ENCODE results near the gene MTPN.

MTPN gene

DNA sequence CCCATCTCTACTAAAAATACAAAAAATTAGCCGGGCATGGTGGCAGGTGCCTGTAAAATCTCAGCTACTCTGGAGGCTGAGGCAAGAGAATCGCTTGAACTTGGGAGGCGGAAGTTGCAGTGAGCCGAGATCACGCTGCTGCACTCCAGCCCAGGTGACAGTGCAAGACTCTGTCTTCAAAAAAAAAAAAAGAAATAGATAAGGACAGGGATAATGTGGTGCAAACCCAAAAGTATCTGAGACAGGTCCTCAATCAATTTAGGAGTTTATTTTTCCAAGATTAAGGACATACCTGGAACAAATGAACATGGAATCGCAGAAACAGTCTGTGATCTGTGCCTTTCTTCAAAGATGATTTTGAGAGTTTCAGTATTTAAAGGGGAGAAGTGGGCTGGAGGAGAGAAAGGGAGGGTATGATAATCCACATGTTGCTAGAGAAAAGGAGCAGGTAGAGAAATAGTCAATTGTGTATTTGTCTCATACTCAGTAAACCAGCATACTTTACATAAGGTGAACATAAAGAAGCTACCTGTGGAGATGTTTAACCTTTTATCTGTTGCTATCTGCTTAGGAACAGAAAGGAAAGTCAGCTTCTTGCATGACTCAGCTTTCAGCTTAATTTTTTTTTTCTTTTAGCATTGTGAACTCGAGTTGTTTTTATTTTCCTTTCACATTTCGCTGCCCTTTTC lies 4.9 kb upstream of the MTPN start:
- no peak for DNase-seq (ENCODE audit: low read depth in 2 of 2)

DNA sequence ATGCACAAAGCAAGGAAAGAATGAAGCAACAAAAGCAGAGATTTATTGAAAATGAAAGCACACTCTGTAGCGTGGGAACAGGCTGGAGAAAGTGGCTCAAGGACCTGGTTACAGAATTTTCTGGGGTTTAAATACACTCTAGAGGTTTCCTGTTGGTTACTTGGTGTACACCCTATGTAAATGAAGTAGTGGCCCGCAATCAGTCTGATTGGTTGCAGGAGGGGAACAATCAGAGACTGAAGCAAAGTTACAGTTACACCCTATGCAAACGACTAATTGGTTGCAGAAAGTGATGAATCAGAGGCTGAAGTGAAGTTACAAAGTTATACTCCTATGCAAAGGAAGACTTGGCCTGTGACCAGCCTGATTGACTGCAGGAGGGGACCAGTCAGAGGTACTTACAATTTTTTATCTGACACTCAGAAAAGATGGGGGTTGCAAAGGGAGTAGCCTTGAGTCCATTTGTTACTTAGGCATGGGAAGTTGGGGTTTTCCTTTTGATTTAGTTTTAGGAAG lies 3.6 kb upstream of the MTPN start:
- peak; percentile 5 to 41 for DNase-seq (ENCODE audit: low read depth in 2 of 2)

DNA sequence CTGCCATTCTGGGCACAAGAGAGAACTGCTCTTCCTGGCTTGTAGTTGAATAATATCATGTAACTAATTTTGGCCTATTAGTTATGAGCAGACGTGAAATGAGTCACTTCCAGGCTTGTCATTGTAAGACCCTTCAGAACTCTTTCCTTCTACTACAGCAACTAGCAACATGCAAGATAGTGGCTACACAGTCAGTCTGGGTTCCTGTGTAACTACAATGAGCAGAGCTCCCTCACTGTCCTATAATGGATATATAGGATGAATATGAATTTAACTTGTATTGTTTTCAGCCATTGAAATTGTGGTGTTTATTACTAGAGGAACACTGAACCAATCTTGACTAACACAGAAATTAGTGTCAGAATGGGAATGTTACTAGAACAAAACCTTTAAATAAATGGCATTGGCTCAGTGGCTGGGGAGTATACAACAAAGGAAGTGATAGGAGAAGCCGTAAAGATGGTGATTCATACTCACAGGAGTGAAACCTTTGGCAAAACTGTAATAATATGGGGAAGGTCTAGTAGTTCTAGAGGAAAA lies 2.9 kb upstream of the MTPN start:
- DNase-seq (ENCODE audit: low read depth in 2 of 2): no peak

DNA sequence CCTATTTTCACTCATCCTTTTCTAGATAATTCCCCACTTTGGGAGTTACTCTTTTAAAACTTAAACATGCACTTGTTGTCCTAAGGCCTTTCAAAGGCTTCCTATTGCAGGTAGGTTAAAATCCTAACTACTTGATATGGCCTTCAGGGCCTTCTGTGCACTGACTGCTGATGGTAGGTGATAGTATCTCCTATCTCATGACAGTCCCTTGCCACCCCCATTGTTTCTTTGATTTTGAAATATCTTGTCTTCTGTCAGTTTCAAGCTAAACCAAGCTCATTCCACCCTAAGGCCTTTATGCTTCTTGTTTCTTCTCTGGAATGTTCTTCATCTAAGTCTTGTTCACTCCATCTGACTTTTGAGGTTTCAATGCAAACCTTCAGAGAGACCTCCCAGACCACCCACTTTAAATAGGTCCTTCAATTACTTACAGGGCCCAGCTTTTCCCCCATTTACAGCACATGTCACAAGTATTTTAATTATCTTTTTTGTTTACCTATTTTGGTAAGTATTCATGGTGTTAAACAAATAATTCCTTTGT lies 2.4 kb upstream of the MTPN start:
- no peak for DNase-seq (ENCODE audit: low read depth in 2 of 2)

DNA sequence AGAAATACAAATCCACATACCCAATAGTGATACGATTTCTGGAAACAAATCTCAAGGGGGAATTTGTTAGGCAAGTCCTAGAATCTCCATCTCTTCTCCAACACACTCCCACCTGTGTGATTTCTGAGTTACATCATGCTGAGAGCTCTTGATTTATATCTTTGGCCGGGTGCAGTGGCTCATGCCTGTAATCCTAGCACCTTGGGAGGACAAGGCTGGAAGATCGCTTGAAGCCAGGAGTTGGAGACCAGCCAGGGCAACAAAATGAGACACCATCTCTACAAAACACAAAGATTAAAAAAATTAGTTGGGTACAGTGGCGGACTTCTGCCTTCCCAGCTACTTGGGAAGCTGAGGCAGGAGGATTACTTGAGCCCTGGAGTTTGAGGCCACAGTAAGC lies 1.5 kb upstream of the MTPN start:
- no peak for DNase-seq (ENCODE audit: low read depth in 2 of 2)

DNA sequence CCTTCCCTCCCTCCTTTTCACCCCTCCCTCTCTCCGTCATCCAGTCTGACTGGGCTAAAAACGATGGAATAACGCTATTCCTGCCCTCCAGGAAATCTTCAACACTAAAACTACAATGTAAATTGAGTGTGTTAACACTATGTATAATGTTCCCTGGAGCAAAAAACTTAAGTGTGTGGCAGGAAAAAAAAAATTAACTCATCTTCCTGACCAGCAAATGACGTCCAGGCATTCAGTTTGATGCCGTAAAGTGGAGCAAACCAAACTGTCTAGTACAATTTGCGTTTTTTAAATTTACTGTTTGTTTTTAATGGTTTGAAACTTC lies 545 bp upstream of the MTPN start:
- no peak for DNase-seq (ENCODE audit: low read depth in 2 of 2)

DNA sequence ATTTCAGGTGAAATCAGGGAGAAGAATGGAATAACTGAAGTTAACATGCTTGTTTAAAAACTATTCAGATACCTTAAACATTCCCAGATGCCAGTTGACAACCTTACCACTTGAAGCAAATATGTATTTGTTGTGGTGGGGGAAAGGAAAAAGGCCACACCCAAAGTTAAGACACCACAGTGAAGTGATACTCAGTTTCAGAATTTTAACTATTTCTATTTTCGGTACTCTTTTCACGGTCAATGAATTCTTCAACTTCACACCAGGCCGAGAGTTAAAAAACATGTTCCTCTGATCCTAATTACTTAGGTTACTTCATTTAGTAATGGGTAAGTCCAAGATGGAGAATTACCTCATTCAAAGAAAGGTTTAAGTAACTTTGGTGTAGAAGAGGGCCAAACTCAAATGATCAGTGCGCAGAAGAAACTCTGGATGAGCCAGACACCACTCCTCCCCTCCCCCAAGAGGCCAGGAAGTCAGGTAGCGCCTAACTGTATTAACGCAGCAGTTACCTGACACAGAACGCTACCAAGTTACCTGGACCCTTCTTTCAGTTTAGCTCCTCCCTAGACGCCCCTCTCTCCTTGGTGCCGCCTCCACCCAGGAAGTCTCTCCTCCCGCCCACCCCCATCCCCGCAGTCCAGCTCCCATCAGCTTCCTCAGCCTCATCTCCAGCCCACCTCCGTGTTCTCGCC lies 700 bp downstream of the MTPN start:
- peak in 1 of 2 donors; percentile 1 for DNase-seq (ENCODE audit: low read depth in 2 of 2)

DNA sequence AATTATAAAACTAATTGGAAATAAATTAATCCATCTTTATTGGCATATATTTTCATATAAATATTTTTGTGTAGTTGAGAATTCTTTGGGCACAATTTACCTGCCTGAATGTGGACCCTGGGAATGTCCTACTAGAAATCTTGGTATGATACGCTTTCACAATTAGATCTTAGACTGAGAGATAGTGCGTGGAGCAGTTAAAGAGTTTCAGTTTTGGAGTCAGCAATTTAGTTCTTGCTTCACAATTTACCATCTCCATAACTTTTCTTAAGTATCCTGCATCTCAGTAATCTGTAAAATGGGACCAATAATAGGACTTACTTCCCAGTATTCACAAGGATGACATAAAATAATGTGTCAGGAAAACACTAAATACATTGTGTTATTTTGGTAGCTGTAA lies 2.0 kb downstream of the MTPN start:
- DNase-seq (ENCODE audit: low read depth in 2 of 2): no peak

DNA sequence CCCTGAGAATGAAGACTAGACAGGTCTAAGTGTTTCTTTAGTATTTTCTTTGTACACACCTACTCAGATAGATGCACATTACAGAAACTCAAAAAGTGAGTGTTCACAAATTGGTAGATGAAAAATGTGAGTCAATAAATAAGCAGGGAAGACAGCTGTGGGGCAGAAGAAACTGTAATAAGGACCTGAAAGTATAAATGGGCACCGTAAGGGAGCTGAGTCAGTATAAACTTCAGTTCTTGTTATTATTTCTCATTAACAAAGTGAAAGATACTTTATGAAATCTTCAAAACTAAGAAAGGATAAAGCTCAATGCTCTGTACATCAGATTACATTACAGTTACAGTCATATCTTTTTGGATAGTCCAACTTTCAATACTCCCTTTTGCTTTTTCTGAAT lies 2.5 kb downstream of the MTPN start:
- no peak for DNase-seq (ENCODE audit: low read depth in 2 of 2)

DNA sequence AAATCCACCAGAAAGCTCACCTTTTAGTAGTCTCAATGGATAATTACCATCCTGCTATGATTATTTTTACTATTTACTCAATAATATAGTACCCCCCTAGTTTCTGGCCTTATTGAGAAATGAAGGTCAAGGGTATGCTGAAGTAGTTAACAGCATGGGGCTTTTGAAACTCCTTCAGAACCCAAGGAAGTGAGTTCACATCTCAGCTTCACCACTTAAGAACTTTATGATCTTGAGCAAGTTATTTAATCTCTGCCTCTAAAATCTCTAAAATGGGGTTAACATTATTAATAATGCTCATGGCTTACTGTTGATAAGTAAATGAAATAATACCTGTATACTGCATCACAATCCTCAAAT lies 5.8 kb downstream of the MTPN start:
- no peak for DNase-seq (ENCODE audit: low read depth in 2 of 2)

DNA sequence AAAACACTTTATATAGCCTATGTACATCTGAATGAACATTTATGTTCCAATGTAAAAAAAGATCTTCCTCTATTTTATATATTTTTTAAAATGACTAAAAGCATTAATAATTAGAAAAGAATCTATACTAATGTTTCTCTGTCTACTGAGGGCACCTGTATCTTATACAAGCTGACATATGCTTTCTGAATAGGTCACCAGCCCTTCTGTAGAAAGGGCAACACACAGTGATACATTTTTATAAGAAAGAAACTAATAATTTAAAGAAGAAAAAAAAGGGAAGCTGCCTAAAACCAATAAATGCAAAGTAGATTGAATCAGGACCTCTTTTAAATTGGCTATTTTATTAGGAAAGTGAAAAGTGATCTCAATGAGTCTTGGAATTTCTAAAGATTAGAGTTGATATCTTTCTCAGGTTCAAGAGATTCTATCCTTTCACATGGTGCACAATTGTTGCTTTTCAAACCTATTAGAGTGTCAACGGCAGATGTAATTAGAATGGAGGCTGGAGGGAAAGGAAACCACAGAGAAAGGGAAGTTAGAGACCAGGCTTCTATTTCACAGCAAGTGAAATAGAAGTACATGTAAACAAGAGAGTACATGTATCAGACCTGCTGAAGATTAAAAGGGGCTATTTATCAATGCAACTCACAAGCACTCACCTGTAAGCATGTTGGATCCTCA lies 6.3 kb downstream of the MTPN start:
- no peak for DNase-seq (ENCODE audit: low read depth in 2 of 2)

DNA sequence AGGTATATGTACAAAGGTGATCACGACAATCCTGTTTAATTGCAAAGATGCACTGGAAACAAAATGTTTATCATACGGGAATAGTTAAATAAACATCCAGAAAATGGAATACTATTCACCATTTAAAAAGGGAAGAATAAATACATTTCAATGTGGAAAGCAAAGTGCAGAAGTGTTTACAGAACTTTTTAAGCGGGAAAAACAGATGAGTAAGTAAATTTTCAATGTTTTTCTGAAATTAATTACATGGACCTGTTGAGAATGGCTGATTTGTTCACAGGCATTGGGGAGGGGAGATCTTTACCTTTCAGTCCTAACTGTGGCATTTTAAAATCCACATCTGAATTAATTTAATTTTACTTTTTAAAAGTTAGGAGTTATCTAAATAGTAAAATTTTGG lies 7.1 kb downstream of the MTPN start:
- no peak for DNase-seq (ENCODE audit: low read depth in 2 of 2)

DNA sequence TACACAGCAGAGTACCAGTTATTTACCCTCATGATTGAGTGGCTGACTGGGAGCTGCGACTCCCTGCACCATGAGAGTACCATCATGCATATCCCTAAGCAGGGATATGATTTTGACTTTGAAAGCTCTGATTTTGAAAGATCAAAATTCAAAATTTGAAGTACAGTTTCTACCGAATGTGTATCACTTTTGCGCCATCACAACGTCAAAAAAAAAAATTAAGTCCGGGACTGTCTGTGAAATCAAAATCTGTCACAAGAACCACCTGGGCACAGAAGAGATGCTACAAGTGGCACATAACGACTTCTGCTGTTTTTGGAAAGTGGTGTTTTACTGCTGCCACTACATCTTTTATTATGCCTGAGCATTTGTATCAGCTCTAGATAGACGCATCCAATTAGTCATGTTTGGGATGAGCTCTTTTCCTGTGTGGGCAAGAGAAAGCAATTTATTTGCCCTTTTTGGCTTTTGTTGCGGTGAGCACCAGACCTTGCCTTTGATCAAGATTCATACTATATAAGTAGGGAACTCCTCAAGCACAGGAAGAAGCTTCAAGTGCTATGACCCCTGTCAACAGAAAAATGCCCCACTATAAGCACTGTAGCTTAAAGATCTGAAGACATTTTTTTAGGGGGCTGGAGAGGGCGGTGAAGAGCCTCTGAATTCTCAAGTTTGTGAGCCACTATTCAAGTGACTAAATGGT lies 10.7 kb downstream of the MTPN start:
- no peak for DNase-seq (ENCODE audit: low read depth in 2 of 2)

DNA sequence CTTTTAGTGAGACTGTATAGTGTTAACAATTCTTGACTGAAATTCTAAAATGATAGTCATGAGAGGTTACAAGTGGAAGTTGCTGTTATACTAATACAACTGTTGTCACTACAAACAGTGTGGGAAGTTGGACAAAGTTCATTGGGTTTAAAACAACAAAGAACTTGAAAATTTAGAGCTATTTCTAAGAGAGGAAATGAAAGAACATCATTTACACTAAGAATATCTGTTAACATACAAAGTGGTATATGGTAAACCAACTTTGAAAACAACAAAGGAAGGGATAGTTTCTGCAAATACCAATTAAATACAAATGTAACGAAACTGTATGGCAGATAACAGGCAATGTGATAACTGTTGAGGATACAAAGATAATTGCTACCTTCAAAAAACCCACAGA lies 11.6 kb downstream of the MTPN start:
- no peak for DNase-seq (ENCODE audit: low read depth in 2 of 2)

DNA sequence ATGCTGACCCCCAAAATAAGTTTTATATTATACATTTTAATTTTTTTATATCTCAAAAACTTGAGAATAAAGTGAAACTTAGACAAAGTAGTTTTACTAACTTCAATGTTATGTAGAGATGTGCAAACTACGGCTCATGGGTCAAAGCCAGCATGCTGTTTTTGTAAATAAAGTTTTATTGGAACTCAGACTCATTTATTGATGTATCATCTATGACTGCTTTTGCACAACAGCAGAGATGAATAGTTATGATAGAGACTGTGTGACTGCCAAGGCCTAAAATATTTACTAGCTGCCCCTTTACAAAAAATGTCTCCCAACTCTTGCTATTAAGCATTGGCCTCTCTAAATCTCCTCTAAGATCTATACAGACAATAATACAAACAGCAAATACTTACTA lies 12.4 kb downstream of the MTPN start:
- no peak for DNase-seq (ENCODE audit: low read depth in 2 of 2)

DNA sequence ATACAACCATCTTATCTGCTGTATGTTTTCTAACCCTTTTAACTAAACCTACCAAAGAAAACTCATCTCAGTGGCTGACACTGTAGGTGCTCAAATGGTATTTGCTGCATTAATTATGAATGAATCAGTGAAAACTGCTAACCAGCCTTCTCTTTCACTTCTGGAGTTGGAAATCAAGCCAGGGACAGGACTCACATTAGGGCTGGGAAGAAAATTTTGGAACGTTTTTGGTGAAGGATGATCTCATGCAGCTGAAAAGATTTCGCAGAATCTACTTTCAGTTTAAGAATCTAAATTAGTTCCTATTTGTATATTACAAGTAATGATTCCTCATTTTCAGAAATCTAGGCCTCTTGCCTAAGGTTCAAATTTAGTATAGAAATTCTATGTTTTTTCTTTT lies 12.9 kb downstream of the MTPN start:
- no peak for DNase-seq (ENCODE audit: low read depth in 2 of 2)

DNA sequence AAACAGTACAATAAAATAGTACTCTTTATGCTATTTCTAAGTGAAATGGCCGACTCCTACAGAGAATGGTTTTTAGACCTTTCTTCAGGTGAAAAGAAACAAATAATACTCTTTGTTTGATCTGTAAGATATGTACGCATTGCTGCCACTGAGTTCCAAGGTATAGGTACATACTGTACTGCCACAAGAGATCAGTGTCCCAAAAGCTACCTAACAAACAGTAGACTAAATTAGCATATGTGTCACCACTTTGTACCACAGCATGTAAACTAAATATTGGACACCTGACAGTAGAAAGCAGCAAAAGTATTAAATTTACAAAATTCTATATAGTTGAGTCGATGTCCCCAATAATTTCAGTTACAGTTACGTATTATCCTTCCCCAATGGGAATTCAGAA lies 14.4 kb downstream of the MTPN start:
- DNase-seq (ENCODE audit: low read depth in 2 of 2): no peak

DNA sequence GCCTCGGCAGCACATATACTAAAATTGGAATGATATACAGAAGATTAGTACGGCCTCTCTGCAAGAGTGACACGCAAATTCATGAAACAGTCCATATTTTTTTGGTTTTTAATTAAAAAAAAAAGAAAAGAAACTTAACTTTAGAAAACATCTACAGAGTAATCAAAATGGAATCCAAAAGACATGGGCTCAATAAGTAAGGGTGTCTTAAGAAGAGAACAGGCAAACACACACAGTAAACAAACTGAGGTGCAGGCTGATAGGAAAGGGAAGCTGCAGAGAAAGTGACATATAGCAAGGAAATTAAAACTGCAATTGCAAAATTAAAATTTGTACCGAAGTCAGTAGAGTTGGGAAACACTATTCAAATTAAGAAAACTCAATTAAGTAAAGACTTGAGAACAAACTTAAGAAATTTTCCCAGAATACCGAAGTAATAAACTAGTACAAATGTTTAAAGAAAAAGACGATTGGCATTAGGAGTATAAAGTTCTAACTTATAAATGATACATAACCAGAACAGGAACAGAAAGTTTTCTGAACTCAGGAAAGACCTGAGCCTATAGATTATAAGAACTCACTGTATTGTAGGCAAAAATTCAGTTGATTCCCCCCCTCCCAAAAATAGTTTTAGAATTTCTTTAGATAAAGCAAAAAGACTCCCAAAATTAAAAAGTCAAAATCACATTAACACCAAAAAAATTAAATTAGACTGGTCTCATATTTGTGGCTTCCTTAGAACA lies 16.3 kb downstream of the MTPN start:
- no peak for DNase-seq (ENCODE audit: low read depth in 2 of 2)

DNA sequence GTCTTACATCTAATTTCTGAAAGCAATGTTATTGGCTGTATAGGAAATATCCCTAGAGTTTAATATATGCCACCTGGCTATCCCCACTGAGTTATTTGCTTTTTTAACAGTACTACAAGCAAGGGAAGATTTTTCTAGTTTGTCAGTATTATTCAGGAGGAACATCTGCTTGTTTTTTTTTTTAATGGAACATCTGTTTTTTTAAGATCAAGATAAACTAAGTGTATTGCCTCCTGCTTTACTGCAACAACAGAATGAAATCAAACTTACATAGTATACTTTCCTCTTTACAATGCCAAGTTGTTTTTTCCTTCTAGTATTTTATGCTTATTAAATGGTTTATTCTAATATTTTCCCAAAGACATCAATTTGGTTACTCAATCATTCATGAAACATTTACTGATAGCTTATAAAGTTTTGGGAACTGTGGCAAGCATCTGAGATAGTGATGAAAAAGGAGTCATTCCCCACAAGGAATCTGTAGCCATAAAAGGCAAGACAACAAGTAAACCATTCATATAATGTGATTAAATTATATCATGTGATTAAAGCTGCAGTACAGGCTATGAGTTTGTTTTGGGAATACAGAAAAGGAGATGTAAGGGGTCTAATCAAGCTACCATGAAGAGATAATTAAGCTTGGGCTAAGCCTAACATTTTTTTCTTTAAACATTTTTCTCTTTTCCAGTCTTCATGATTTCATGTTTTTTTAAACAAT lies 17.4 kb downstream of the MTPN start:
- DNase-seq (ENCODE audit: low read depth in 2 of 2): no peak

DNA sequence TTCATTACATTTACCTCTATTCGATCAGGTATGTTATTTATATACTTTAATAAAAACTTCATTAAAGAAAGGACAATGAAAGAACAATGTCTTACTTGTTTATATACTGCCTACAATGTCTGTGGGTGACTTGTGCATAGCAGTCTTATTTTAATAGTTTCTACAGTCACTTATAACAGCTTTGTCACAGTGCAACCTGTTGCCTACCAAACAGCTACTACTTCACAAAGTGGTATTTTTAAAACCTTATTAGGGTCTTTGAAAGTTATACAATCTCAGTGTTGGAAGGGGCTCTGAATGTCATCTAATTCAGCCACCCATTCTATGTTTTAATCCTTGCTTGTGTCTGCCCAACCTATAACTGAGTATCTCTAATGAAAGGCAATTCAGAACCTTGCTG lies 19.0 kb downstream of the MTPN start:
- no peak for DNase-seq (ENCODE audit: low read depth in 2 of 2)

DNA sequence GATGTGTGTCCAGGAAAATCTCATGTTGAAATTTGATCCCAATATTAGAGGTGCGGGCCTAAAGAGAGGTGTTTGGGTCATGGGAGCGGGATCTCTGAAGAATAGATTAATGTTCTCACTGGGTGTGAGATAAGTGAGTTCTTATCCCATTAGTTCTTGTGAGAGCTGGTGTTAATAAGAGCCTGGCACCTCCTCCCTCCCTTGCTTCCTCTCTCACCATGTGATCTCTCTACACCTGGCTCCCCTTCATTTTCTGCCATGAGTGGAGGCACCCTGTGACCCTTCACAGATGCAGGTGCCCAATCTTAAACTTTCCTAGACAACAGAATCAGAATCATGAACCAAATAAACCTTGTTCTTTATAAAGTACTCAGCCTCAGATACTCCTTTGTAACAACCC lies 19.5 kb downstream of the MTPN start:
- no peak for DNase-seq (ENCODE audit: low read depth in 2 of 2)
